Ovary (tissue), 3 donors: ENCODE results near the gene EEF2K.

ENCODE experiments used
- CTCF ChIP-seq, 3 donors: fragments of 450-650 bp in 2 of 3; fragments of 200-600 bp in 1 of 3; IDR thresholded peaks; one replicate each; pipeline versions ENCODE4 v1.5.1 to v1.8.0; 2016 to 2022; ENCODE audit warnings: antibody characterized with exemption in 3 of 3, mild to moderate bottlenecking in 1 of 3
- EP300 ChIP-seq: sonication (generic); formaldehyde crosslinking; IDR thresholded peaks from one replicate; pipeline ENCODE4 v1.6.1; 2017; ENCODE audit warnings: antibody characterized with exemption
- POLR2A ChIP-seq: fragments of 450-650 bp; IDR thresholded peaks from one replicate; pipeline ENCODE4 v1.6.1; 2017; ENCODE audit warnings: antibody characterized with exemption, mild to moderate bottlenecking, moderate library complexity
- donor health status: DM: no; HTN: no; CAD: no.

GRCh38 chr16:22188267-22188594 is 17.8 kb upstream of the EEF2K start:
- TF ChIP-seq EP300 = no peak
- no peak for TF ChIP-seq CTCF (IDR thresholded peaks at IDR 0.05)
- no peak for TF ChIP-seq POLR2A
